NK-92 (cell line): ENCODE results near the gene IL17B.

Experiments used
- DNase-seq: peaks from one replicate; lab custom pipeline; 2025; ENCODE audit not compliant: unreplicated experiment; lab: John Stamatoyannopoulos, UW

The IL17B gene, protein sequence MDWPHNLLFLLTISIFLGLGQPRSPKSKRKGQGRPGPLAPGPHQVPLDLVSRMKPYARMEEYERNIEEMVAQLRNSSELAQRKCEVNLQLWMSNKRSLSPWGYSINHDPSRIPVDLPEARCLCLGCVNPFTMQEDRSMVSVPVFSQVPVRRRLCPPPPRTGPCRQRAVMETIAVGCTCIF

DNA sequence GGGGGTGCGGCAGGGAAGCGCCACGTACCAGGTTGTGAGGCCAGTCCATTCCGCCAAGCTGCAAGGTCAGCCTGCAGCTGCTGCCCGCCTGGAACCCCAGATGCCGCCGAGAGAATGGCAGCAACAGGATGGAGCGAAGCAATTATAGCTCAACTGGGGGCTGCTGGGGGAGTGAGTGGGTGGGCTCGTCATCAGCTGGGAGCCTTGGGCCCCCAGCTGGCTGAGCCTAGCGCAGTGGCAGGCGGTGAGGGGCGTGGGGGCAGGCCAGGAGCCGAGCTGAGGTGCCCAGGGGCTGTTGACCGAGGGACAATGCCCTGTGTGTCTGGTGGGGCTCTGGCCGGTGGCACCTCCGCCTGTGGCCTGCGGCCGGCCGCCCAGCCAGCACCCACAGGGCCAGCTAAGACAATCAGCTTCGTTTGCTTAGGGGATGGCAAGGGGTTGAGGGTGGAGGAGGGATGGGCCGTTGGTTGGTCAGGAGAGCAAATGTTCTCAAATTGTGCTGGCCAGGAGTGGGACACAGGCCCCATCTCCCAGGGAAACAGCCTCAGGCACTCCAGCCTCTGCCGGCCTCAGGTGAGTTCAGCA, at the start of gene IL17B:
TSS of gene IL17B (minus strand) at position 116 of the 585 bp plus-strand sequence. CDS start at position 49, 67 bp downstream.
- no peak for DNase-seq

DNA sequence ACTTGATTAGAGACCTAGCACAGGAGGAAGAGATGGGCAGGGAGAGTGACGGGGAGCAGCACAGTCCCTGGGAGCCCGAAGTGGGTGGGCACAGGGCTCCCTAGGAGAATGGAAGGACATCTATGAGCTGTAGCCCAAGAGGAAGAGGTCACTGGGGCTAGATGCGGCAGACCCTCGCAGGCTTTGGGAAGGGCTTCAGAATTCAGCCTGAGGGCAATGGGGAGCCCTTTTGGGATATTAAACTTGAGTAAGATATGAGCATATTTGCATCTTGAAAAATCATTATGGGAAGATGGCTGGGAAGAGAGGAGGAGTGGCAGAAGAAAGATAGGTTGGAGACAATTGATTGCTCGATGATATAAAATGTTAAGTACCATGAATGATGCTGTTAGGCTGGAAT, 48.9 kb upstream of the IL17B start:
- no peak for DNase-seq

DNA sequence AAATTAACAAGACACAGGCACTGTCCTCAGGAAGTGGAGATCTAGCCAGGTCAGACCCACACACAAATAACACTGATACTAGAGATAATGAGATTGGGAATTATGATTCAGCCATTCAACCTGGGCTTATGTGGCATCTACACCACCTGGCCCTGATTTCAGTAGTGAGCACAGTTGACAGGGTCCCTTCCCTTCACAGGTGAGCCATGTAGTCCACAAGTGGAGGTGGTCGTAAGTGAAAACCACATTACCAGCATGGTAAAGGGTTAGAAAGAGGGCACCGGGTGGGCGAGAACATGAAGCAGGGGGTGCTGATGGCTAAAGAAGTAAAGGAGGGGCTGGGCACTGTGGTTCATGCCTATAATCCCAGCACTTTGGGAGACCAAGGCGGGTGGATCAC, 48.3 kb upstream of the IL17B start:
- DNase-seq: no peak

DNA sequence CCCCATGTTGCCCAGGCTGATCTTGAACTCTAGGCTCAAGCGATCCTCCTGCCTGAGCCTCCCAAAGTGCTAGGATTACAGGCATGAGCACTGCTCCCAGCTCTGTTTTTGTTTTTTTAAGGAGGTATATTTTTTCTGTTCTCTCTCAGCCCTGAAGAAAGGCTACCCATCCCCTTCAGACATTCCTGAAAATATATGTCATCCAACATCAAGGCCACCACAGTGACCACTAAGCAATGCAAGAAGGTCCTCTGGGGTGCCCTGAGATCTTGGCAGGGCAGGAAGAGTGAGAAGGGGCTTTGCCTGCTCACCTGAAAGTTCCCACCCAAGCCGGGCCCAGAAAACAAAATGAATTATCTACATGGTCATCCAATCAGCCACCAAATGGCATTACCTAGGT, 47.8 kb upstream of the IL17B start:
- no peak for DNase-seq

DNA sequence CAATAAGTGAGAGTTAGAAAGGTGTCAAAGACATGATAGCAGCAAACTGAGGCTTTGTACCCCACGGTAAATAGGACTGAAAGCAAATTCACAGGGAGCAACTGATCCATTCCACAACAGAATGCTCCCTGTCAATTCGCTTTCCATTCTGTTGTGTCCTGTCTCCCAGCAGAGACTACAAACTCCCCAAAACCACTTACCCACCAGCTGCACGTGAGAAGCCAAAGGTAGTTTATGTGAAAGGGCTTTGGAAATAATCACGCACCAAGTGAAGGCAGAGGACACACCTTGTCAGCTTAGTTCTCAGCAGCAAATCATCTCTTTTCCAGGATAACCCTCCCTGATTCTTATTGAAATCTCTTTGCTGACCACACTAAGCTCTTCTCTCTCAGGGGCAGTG, 46.6 kb upstream of the IL17B start:
- DNase-seq: no peak

DNA sequence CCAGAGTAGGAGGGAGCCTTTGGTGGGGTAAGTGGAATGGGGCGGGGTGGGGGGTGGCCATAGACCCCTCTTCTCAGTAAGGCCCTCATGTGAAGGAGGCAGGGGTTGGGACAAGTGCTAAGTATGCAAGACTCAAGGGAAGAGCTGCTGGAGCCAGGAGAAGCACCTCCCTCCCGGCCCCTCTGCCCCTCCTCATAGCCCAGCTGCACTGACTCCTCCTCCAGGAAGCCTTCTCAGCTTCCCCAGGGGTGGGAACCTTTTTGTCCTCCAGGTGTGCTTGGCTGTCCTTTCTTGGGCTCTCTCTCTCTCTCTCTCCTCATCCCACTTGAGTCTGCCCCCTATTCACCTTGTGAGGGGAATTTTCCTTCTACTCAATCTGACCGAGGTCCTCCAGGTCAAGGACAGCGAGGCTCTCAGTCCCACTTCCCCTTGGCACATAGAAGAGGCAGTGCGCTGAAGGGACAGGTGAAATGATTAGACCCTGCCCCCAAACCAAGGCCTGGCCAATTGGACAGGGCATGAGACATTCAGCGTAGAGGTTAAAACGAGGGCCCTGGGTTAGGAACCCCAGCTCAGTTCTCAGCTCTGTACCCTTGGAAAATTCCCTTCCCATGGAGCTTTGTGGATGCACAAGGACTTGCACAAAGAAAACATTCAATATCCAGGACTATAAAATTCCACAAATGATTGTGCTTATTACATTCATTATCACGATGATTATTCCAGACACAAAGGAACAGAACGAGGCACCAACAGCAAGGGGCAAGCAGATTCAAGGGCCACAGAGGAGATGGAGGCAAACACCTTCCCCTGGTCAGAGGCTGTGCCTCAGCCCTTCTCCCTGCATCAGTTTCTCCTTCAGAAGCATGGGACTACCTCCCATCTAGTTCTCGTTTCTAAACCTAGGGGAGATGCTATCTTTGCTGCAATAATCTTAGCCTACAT, 45.6 kb upstream of the IL17B start:
- no peak for DNase-seq

DNA sequence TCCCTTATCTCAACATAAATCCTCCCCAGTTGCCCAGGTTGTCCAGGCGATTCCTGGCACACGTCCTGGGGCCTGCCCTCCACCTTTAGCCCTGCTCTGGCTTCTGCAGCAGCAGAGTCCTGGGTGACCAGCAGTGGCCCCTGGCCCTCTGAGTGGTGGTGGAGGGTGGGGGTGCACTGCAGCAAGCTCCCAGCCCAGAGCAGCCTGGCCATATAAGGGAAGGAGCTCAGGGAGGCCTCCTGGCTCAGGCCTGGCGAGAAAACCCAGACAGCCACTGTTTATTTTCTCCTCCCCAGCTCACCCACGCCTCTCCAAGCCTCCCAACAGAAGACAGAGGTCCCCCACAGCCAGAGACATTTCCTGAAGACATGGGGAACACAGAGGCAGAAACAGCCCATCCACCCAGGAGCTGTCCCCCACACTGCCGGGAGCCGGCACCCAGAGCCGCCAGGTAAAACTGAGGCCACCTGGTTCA, 44.7 kb upstream of the IL17B start:
- DNase-seq: no peak

DNA sequence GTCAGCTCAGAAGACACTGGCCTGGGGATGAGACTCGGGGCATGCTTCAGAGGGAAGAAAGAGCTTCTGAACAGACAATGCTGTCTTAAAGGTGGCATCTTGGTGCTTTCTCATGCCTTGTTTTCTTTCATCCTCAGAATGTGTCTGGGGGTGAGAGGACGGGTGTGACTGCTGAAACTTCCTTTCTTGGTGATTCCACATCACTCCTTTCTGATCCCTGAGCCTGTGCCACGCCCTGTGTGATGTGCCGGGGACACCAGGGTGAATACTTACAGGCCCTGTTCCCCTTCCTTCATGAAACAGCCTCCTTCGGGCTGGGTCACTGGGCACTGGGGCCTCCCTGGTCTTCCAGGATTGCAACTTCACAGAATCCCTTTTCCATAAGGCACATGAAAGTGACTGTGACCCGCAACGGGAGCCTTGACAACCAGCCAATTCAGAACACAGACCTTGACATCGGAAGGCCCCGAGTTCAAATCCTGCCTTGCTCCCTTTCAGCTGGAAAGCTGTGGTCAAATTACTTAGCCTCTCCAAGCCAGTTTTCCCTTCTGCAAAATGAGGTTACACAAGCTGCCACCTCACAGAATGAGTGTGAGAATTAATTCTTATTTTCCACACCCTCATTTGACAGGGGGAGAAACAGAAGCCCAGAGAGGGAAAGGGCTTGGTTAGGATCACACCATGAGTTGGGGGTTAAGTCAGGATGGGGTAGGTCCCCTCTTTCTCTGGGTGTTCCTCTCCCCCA, 44.1 kb upstream of the IL17B start:
- no peak for DNase-seq

DNA sequence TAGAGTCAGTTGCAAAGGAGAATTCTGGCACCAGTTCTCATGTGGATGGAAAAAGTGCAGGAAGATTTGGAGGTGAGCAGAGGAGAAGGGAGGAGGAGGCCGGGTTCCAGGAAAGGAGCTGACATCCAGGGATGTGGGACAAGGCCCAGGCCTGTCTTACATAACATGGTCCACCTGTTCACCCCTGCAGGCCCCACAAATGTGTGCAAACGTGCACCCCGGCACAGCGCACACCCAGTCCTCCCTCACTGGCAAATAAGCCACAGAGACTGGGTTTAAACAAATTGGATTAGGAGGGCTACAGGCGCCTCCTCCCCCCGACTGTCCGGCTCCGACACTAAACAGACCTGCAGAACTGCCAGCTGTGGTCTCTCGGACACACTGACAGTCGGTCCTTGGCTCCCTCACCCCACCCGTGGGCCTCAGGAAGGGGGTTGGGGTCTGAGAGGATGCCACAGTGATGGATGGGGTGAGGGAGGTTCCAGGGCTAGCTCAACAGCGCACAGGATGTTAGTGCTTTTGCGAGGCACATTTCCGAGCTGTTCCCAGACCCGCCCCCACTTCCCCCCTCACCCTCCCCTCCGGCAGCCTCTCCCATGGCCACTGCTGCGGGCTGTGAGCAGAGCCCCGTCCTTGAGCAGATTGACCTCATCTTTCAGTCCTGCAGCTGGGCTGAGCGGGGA, 43.4 kb upstream of the IL17B start:
- no peak for DNase-seq

DNA sequence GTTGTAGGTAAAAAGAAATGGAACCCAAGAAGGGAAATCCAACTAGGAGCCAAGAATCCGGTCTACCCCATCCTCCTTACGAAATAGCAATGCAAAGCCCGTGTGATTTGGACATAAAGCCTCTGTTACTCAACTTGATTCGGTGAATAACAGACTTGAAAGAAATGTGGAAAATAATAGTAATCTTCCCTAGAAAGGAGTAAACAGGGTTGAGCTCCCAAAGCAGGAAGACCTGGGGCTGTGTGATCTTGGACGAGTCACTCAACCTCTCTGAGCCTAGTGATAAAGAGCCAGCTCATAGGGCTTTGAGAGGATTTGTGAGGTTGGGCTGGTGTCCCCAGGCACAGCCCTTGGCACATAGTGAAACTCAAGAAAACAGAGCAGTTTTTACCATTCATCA, 42.7 kb upstream of the IL17B start:
- DNase-seq: no peak

DNA sequence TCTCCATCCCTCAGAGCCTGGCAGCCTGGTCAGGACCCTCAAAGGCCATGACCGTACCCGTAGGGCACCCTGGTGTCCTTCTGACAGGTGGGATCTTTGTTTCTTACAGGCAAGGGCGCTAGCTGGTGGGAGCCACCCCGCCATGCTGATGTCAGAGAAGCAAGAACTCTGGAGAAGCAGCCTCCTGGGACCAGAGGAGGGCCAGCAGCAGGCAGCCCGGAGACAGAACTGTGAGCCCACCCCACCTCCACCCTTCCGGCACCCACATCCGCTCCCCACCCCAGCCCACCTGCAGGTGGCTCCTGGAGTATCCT, 42.2 kb upstream of the IL17B start:
- DNase-seq: no peak

DNA sequence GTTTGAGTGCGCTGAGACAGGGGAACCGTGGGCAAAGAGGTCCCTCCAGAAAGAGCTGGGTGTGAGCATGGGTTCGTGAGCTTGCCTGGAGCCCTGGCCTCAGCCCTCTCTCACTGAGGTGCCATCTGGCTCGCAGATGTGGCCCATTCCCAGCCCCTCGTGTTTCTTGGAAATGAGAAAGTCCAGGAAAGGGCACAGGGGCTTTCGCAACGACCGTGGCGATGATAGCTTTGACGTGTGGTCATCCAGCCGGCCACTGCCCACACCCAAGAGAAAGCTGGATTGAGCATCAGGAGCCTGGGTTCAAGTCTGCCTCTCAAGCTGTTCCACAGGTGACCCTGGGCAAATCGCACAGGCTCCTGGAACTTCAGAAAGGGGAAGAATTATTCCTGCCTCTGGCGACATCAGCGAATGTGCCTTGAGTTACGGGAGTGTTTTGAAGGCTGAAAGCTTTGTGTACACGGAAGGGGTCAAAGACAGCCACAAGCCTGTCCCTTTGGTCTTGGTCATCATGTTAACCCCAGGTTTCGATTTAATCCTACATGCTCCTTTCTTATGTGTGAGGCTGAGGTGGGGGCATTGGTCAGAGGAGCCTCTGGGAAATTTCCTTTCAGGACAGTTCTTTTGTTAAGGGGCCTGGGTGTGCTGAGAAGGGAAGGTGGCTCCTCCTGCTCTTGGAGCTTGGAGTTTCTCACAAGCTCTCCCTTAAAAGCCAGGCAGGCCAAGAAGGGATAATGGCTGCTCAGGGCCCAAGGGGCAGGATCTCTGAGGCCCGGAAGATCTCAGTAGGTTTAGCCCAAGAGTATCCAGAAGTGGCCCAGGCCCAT, 41.7 kb upstream of the IL17B start:
- no peak for DNase-seq

DNA sequence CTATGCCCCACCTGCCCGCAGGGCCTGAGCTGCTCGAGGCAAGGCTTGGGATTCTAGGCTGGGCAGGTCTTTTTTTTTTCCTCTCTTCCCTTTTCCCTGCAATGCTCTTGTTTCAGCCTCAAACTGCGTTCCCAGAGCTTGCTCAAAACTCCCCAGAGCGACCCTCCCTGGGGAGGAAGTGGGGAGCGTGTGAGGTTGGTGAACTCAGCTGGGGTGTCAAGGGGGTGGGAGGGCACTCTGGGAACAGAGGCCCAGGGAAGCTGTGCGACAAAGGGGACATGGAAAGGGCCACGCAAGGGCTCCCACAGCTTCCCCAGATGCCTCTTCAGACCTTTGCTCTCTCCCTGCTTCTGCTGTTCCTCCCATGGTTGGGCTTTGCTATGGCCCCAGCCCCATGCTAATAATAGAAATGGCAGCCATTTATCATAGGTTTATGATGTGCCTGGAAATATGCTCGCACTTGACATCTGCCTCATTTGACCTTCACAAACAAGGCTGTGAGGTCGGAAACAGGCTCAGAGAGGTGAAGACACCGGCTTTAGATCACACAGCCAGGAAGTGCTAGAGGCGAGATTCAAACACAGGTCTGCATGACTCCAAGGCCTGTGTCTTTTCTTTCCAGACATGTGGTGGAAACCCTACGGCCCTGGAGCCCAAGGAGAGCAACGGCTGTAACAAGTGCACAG, 40.9 kb upstream of the IL17B start:
- DNase-seq: no peak

DNA sequence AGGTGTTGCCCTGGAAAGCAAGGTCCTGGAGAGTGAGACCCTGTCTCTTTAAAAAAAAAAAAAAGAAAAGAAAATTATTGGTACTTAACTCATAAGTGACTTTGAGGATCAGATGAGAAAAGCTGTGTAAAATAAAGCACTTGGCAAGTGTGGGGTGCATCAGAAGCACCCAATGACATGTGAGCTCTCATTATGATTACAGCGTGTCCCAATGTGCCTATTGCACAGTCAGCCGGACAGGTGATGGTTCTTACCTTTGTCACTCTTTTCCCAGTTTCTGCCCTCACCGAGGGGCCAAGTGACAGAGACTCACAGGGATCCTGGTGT, 40.4 kb upstream of the IL17B start:
- no peak for DNase-seq

DNA sequence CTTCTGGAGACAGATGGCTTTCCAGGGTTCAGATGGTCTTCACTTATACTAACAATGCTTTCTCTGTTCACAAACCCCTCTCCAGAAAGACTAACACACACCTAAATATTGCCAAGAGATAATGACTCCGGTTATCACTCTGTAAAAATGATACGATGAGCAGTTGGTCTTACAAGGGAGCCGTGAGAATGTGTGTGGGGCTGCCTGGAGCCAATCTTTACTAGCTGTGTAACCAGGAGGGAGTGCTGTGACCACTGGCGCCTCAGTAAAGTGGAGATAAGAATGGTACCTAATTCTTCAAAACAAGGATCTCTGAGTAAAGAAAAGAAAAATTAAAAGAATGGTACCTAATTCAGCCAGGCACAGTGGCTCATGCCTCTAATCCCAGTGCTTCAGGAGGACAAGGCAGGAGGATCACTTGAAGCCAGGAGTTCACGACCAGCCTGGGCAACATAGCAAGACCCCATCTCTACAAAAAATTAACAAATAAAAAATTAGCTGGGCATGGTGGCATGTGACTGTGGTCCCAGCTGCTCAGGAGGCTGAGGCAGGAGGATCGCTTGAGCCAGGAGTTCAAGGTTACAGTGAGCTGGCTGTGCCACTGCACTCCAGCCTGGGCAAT, 39.9 kb upstream of the IL17B start:
- no peak for DNase-seq

DNA sequence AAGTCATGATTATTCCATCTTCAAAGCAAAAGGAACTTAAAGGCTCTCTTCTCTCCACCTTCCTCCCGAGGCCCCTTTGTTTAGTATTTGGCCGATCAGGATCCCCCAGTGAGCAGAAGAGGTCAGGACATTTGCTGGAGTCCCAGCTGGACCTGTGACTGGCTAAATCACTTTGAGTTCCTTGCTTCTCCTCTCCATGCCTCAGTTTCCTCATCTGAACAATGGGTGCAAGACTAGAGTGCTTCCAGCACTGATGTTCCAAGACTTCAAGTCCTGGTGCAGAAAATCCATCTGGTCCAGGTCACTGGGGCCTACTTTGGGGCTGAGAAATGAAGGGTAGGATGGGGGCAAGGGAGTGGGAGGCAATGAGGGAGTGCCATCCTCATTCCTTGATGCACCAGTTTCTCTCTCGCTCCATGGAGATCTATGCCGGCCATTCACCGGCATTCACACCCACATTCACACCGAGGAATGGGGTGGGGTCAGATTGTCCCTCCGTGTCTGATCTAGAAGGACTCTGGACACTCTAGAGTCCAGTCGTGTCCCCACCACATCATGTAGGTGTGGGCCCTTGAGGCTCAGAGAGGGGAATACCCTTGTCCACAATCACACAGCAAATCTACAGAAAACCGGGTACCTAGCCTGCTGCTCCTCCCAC, 38.7 kb upstream of the IL17B start:
- DNase-seq: no peak

DNA sequence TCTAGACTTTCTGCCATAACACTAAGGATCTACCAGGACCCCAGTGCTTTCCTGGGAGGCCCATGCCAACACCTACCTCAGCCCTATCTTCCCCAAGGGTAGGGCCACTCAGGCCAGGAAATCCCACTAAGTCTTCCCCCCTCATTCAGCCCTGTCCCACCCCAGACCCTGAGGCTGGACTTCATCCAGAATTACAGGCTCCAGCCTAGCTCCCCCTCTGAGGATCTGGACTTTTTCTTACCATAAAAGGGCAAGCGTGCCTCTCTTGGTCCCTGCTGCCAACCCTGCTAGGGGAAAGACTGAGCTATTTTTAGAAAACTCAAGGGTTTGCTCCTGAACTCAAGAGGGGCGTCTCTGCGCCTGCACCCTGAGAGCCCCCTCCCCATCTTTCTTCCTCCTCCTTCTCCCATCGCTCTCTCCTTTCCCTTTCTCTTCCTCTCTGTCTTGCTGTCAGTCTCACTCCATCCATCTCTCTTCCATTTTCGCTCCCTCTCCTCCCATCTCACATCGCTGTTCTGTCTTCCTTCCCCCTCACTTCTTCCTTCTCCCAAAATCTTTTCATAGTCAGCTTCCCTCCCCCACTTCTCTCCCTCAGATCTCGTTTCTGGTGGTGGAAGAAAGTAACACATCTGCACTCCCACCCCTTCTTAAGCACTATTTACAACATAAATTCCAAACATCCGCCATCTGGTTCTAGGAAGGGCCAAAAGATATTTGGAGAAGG, 38.1 kb upstream of the IL17B start:
- DNase-seq: no peak
